ENCODE results near the gene IQSEC1.

DNA sequence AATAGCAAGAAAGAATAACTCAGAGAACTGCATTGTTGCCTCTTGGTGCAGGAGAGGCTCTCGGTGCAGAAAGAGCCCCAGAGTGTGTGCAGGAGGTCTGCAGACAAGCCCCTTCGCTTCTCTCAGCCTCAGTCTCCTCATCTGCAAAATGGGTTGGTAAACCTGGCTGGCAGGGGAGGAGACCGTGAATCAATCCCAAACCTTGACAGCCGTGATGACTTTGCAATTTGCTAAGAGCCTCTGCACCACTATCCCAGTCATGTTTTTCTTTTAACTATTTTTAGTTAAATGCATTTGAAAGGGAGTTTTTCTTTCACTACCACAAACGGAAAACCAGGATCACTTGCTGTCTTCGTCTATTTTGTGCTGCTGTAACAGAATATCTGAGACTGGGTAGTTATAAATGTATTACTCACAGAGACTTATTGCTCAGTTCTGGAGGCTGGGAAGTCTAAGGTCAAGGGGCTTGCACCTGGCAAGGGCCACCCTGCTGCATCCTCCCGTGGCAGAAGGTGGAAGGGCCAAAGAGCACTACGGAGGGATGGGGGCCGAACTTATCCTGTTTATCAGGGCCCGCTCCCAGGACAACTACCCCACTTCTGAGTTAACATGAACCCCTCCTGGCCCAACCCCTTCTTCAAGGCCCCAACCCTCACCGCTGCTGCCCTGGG is 14.2 kb upstream of the IQSEC1 start:
- TF ChIP-seq CTCF (conservative IDR thresholded peaks at IDR 0.05; ENCODE audit: low read depth, low read length) (no peak), EZH2 (IDR thresholded peaks at IDR 0.05; ENCODE audit: borderline replicate concordance, low read depth, low read length, poor library complexity, severe bottlenecking) (no peak)

All from A673 (cell line).